ENCODE results near the gene UMODL1.
A peak's percentile ranks its signal among the peaks of the same experiment; 100 is the strongest.

Gene UMODL1

DNA sequence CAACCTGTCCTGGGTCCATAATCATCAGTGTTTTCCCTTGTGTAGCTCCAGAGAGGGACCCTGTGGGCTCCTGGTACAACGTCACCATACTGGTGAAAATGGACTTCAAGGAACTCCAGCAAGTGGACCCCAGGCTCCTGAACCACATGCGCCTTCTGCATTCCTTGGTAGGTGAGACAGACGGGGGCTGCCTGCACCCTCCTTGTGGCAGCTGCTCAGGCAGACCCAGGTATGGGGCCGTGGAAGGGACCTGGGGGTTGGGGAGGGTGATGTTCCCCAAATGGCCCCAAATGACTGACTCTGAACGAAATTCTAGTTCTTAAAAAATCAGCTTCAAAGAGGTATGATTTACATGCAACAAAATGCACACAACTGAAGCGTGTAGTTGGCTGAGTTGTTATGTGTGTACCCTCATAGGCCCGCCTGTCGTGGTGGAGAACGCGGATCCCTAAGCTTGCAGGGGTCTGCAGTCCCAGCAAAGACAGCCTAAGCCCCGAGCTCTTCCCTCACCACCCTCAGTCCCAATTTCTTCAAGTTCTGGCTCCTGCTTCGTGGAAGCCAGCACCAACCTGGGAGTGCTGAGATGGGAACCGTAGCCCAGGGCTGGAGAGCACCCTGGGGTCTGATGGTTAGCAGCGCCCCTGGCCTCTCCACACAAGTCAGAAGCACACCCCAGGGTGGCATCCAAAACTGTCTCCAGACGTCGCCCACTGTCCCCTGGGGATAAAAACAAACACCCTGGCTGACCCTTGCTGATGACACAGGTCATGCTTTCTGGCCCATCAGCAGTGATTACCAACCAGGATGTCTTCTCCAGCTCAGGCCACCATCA lies 14.3 kb downstream of the UMODL1 start:
- Histone ChIP-seq H3K4me1 (ENCODE audit: control insufficient read depth, insufficient read depth, low read length) (no peaks in the 10 kb centered on the region), H3K27ac (ENCODE audit: extremely low read depth, low read depth, low read length) (no peak overlapping the region), H3K9me3 (ENCODE audit: control insufficient read depth, insufficient read depth, low read depth, low read length) (no peaks in the 10 kb centered on the region), H3K36me3 (ENCODE audit: control insufficient read depth in 2 of 2, insufficient read depth in 1 of 2, low read length in 2 of 2) (no peaks in the 10 kb centered on the region), H3K4me3 (ENCODE audit: low read depth, low read length) (no peak overlapping the region)
- TF ChIP-seq ZIC2 (tag by site-specific recombination; IDR thresholded peaks at IDR 0.05) (peak; percentile 71), ZNF121 (tag by site-specific recombination; IDR thresholded peaks at IDR 0.05) (no peak)
- ChIA-PET CTCF (interaction anchor here (0.7 to 1.6 kb wide), 4 partner anchors 21 to 233 kb away, joined by 3 to 5 read pairs (median 4); no protein-coding TSS in a partner anchor), POLR2A (interaction anchor here (1.2 kb wide), 1 partner anchor 22 kb away, joined by 3 read pairs; no protein-coding TSS in a partner anchor)

DNA sequence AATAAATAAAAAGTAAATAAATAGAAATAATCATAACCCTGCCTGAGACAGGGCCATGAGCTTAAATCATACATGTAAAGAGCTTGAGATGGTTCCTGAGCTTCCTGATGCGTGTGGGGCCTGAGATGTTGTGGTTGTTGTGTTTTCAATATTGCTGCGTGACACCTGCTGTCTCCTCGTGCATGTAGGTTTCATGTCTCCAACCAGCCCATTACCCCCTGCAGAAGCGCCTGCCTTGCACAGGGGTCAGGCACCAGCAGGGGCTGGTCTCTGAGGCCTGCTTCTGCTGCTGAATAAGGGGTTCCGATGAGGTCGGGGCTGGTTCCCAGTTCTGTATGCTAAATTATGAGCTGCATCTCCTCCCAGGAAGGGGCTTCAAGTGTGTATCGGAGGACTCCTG lies 15.9 kb downstream of the UMODL1 start:
- H3K36me3 ChIP-seq (ENCODE audit: control insufficient read depth in 2 of 2, insufficient read depth in 1 of 2, low read length in 2 of 2) = no peaks in the 10 kb centered on the region
- H3K4me1 ChIP-seq (ENCODE audit: control insufficient read depth, insufficient read depth, low read length) = no peaks in the 10 kb centered on the region
- H3K27ac ChIP-seq (ENCODE audit: extremely low read depth, low read depth, low read length) = no peak overlapping the region
- no peak overlapping the region for H3K4me3 ChIP-seq (ENCODE audit: low read depth, low read length)
- no peaks in the 10 kb centered on the region for H3K9me3 ChIP-seq (ENCODE audit: control insufficient read depth, insufficient read depth, low read depth, low read length)
- POLR2A ChIA-PET = no interaction called here
- CTCF ChIA-PET = interaction anchor here (0.6 to 1.6 kb wide), 4 partner anchors 20 to 501 kb away, joined by 3 to 5 read pairs (median 4); no protein-coding TSS in a partner anchor
- TF ChIP-seq, protein P1, sequence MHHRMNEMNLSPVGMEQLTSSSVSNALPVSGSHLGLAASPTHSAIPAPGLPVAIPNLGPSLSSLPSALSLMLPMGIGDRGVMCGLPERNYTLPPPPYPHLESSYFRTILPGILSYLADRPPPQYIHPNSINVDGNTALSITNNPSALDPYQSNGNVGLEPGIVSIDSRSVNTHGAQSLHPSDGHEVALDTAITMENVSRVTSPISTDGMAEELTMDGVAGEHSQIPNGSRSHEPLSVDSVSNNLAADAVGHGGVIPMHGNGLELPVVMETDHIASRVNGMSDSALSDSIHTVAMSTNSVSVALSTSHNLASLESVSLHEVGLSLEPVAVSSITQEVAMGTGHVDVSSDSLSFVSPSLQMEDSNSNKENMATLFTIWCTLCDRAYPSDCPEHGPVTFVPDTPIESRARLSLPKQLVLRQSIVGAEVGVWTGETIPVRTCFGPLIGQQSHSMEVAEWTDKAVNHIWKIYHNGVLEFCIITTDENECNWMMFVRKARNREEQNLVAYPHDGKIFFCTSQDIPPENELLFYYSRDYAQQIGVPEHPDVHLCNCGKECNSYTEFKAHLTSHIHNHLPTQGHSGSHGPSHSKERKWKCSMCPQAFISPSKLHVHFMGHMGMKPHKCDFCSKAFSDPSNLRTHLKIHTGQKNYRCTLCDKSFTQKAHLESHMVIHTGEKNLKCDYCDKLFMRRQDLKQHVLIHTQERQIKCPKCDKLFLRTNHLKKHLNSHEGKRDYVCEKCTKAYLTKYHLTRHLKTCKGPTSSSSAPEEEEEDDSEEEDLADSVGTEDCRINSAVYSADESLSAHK (tag by site-specific recombination; IDR thresholded peaks at IDR 0.05) = no peak
- TF ChIP-seq GLIS2 (tag by site-specific recombination; IDR thresholded peaks at IDR 0.05) = no peak
- peak; percentile 58 for TF ChIP-seq ZIC2 (tag by site-specific recombination; IDR thresholded peaks at IDR 0.05)

DNA sequence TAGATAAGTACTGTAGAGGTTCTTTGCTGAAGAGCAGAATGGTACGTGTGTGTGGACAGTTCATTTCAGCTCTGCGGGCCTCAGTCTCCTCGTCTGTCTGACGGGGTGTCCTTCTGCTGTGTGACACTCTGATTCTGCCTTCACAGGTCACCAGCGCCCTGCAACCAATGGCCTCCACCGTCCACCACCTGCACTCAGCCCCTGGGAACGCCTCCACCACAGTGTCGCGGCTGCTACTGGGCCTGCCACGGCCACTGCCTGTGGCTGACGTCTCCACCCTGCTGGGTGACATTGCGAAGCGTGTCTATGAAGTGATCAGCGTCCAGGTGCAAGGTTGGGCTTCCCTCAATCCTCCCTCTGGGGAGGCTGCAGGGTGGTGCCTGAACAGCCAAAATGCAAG lies 17.0 kb downstream of the UMODL1 start:
- POLR2A ChIA-PET = no interaction called here
- Histone ChIP-seq H3K27ac (ENCODE audit: extremely low read depth, low read depth, low read length) (no peak overlapping the region), H3K9me3 (ENCODE audit: control insufficient read depth, insufficient read depth, low read depth, low read length) (no peaks in the 10 kb centered on the region), H3K4me1 (ENCODE audit: control insufficient read depth, insufficient read depth, low read length) (no peaks in the 10 kb centered on the region), H3K4me3 (ENCODE audit: low read depth, low read length) (no peak overlapping the region), H3K36me3 (ENCODE audit: control insufficient read depth in 2 of 2, insufficient read depth in 1 of 2, low read length in 2 of 2) (no peaks in the 10 kb centered on the region)
- CTCF ChIA-PET = interaction anchor here (1.0 kb wide), 1 partner anchor 272 kb away, joined by 4 read pairs; no protein-coding TSS in a partner anchor
- TF ChIP-seq ZSCAN16 (tag by site-specific recombination; IDR thresholded peaks at IDR 0.05) (no peak), YY2 (tag by site-specific recombination; IDR thresholded peaks at IDR 0.05) (no peak)
- TF ChIP-seq, protein P2, sequence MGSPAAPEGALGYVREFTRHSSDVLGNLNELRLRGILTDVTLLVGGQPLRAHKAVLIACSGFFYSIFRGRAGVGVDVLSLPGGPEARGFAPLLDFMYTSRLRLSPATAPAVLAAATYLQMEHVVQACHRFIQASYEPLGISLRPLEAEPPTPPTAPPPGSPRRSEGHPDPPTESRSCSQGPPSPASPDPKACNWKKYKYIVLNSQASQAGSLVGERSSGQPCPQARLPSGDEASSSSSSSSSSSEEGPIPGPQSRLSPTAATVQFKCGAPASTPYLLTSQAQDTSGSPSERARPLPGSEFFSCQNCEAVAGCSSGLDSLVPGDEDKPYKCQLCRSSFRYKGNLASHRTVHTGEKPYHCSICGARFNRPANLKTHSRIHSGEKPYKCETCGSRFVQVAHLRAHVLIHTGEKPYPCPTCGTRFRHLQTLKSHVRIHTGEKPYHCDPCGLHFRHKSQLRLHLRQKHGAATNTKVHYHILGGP (tag by site-specific recombination; IDR thresholded peaks at IDR 0.05) = no peak
- TF ChIP-seq, protein P3, sequence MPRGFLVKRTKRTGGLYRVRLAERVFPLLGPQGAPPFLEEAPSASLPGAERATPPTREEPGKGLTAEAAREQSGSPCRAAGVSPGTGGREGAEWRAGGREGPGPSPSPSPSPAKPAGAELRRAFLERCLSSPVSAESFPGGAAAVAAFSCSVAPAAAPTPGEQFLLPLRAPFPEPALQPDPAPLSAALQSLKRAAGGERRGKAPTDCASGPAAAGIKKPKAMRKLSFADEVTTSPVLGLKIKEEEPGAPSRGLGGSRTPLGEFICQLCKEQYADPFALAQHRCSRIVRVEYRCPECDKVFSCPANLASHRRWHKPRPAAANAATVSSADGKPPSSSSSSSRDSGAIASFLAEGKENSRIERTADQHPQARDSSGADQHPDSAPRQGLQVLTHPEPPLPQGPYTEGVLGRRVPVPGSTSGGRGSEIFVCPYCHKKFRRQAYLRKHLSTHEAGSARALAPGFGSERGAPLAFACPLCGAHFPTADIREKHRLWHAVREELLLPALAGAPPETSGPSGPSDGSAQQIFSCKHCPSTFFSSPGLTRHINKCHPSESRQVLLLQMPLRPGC (tag by site-specific recombination; IDR thresholded peaks at IDR 0.05) = no peak

DNA sequence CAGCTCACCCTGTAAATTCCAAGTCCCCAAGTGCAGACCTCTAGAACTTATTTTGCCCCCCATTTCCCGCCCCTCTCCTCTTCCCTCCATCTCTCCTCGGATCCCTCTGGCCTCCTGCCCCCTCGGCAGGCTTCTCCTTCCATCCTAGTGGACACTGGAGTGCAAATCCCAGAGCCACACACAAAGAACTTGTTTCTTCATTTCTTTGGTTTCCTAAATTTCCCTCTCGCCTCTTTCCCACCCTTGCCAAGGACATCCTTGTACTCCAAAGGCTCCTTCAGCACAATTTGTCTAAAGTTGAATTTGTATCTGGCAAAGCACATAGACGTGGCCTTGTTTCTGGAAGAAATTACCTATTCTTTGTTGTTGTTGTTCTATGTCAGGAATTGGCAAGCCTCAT lies 17.5 kb downstream of the UMODL1 start:
- CTCF ChIA-PET = no interaction called here
- POLR2A ChIA-PET = no interaction called here
- TF ChIP-seq ZNF16 (tag by site-specific recombination; IDR thresholded peaks at IDR 0.05; ENCODE audit: low read depth) (no peak), ZNF133 (tag by site-specific recombination; IDR thresholded peaks at IDR 0.05) (no peak), ZBTB1 (tag by site-specific recombination; IDR thresholded peaks at IDR 0.05) (no peak), ZNF600 (tag by site-specific recombination; IDR thresholded peaks at IDR 0.05) (no peak), GFI1B (tag by site-specific recombination; IDR thresholded peaks at IDR 0.05) (no peak), ZNF610 (tag by site-specific recombination; IDR thresholded peaks at IDR 0.05; ENCODE audit: borderline replicate concordance) (no peak)
- TF ChIP-seq, protein P4, sequence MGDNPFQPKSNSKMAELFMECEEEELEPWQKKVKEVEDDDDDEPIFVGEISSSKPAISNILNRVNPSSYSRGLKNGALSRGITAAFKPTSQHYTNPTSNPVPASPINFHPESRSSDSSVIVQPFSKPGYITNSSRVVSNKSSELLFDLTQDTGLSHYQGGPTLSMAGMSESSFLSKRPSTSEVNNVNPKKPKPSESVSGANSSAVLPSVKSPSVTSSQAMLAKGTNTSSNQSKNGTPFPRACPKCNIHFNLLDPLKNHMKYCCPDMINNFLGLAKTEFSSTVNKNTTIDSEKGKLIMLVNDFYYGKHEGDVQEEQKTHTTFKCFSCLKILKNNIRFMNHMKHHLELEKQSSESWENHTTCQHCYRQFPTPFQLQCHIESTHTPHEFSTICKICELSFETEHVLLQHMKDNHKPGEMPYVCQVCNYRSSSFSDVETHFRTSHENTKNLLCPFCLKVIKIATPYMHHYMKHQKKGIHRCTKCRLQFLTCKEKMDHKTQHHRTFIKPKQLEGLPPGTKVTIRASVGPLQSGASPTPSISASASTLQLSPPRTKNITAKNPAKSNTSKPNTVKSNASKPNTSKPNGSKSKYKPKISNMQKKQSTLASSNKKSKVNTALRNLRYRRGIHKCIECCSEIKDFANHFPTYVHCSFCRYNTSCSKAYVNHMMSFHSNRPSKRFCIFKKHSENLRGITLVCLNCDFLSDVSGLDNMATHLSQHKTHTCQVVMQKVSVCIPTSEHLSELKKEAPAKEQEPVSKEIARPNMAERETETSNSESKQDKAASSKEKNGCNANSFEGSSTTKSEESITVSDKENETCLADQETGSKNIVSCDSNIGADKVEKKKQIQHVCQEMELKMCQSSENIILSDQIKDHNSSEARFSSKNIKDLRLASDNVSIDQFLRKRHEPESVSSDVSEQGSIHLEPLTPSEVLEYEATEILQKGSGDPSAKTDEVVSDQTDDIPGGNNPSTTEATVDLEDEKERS (tag by site-specific recombination; IDR thresholded peaks at IDR 0.05) = no peak
- TF ChIP-seq, protein P5, sequence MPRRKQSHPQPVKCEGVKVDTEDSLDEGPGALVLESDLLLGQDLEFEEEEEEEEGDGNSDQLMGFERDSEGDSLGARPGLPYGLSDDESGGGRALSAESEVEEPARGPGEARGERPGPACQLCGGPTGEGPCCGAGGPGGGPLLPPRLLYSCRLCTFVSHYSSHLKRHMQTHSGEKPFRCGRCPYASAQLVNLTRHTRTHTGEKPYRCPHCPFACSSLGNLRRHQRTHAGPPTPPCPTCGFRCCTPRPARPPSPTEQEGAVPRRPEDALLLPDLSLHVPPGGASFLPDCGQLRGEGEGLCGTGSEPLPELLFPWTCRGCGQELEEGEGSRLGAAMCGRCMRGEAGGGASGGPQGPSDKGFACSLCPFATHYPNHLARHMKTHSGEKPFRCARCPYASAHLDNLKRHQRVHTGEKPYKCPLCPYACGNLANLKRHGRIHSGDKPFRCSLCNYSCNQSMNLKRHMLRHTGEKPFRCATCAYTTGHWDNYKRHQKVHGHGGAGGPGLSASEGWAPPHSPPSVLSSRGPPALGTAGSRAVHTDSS (tag by site-specific recombination; IDR thresholded peaks at IDR 0.05) = no peak

More for the DNA sequence above, 17.5 kb downstream of the UMODL1 start:
- Histone ChIP-seq H3K27ac (ENCODE audit: extremely low read depth, low read depth, low read length) (no peak overlapping the region), H3K9me3 (ENCODE audit: control insufficient read depth, insufficient read depth, low read depth, low read length) (no peaks in the 10 kb centered on the region), H3K36me3 (ENCODE audit: control insufficient read depth in 2 of 2, insufficient read depth in 1 of 2, low read length in 2 of 2) (no peaks in the 10 kb centered on the region), H3K4me3 (ENCODE audit: low read depth, low read length) (no peak overlapping the region), H3K4me1 (ENCODE audit: control insufficient read depth, insufficient read depth, low read length) (no peaks in the 10 kb centered on the region)

Measured in HEK293 (cell line).